OCI-LY7 (cell line): ENCODE data around the gene CRYGN. TPM values are rescaled to one million over a fixed set of nuclear protein-coding genes. Genes with fewer than 3 reads are reported as not detected.

Experiments
- BruUV-seq: library from RNA; stranded (reverse); fragments of 400-500 nt; replicated peaks from 2 replicates; lab custom pipeline; 2021; lab: Mats Ljungman, UMichigan
- CTCF ChIA-PET: fragments of 300-600 bp; sonication (Branson Sonifier 250); formaldehyde crosslinking; loops from one replicate; lab custom pipeline; 2022; ENCODE audit warnings: antibody characterized with exemption; ENCODE audit not compliant: unreplicated experiment; lab: Charles Lee
- POLR2A ChIA-PET: fragments of 300-600 bp; sonication (Branson Sonifier 250); formaldehyde crosslinking; loops from one replicate; lab custom pipeline; 2022; ENCODE audit warnings: antibody characterized with exemption; lab: Charles Lee
- DNase-seq: peaks from one replicate; pipeline ENCODE4 v3.0.0-alpha.2; 2015; ENCODE audit warnings: low spot score
- H2AFZ ChIP-seq: fragments of 200-600 bp; sonication (generic), shearing (Covaris generic); 2 replicates; pipeline ENCODE4 v1.6.1; 2014; ENCODE audit warnings: mild to moderate bottlenecking, antibody characterized with exemption, low read length, moderate library complexity
- H3K27ac ChIP-seq: fragments of 200-600 bp; sonication (generic); 2 replicates; pipeline ENCODE4 v1.5.1; 2014; ENCODE audit warnings: mixed run types, low read depth, mild to moderate bottlenecking, moderate library complexity, low read length, inconsistent platforms; ENCODE audit not compliant: poor library complexity, severe bottlenecking
- H3K36me3 ChIP-seq: fragments of 200-600 bp; sonication (generic); 2 replicates; pipeline ENCODE4 v1.6.1; 2014; ENCODE audit warnings: mild to moderate bottlenecking, antibody characterized with exemption, low read length, moderate library complexity, mixed read lengths; ENCODE audit not compliant: insufficient read depth
- H3K4me1 ChIP-seq: fragments of 200-600 bp; sonication (generic); 2 replicates; pipeline ENCODE4 v1.5.1; 2014; ENCODE audit warnings: mild to moderate bottlenecking, low read length; ENCODE audit not compliant: insufficient read depth, poor library complexity, severe bottlenecking
- H3K4me2 ChIP-seq: fragments of 200-600 bp; sonication (generic); 2 replicates; pipeline ENCODE4 v1.6.1; 2014; ENCODE audit warnings: mild to moderate bottlenecking, low read length
- H3K4me3 ChIP-seq: fragments of 200-600 bp; sonication (generic); 2 replicates; pipeline ENCODE4 v1.5.1; 2014; ENCODE audit warnings: mild to moderate bottlenecking, low read depth, low read length; ENCODE audit not compliant: poor library complexity, severe bottlenecking
- H3K79me2 ChIP-seq: fragments of 200-600 bp; sonication (generic); 2 replicates; pipeline ENCODE4 v1.6.1; 2016; ENCODE audit warnings: low read depth, mild to moderate bottlenecking, low read length, moderate library complexity, mixed read lengths; ENCODE audit not compliant: insufficient read depth
- H3K9me2 ChIP-seq: fragments of 200-600 bp; sonication (generic); 2 replicates; pipeline ENCODE4 v1.6.1; 2016; ENCODE audit warnings: mild to moderate bottlenecking, low read length, mixed read lengths; ENCODE audit not compliant: insufficient read depth
- H3K9me3 ChIP-seq: fragments of 200-600 bp; sonication (generic); 2 replicates; pipeline ENCODE4 v1.6.1; 2014; ENCODE audit warnings: mild to moderate bottlenecking, mixed run types, low read length, mixed read lengths
- H4K20me1 ChIP-seq: fragments of 200-600 bp; sonication (generic); 2 replicates; pipeline ENCODE4 v1.6.1; 2014; ENCODE audit warnings: mild to moderate bottlenecking, antibody characterized with exemption, low read length, moderate library complexity, mixed read lengths; ENCODE audit not compliant: insufficient read depth
- EZH2phosphoT487 ChIP-seq: fragments of 200-600 bp; sonication (generic); IDR thresholded peaks from 2 replicates; pipeline ENCODE4 v1.6.1; 2018; ENCODE audit warnings: low read depth, borderline replicate concordance, mild to moderate bottlenecking, mixed run types, antibody characterized with exemption, low read length, moderate library complexity, mixed read lengths
- intact Hi-C: fragments of 100-400 bp; cut with micrococcal nuclease; formaldehyde crosslinking; loops from one replicate; pipeline ENCODE4 v1.10.0; 2022; ENCODE audit not compliant: unreplicated experiment
- total RNA-seq, 2 experiments: library from RNA; depleted of rRNA in 1 of 2; stranded (reverse); fragments of >200 nt in 1 of 2; shearing (Covaris generic) in 1 of 2; gene quantifications; 2 replicates each; pipeline ENCODE4 v1.2.3, GENCODE V29; 2014 to 2022
- TF ChIP-seq, protein P1 (sequence below): fragments of 200-600 bp; sonication (generic); conservative IDR thresholded peaks from 2 replicates; pipeline ENCODE4 v1.5.1; 2014; ENCODE audit warnings: mild to moderate bottlenecking, antibody characterized with exemption, low read length, moderate library complexity, mixed read lengths

Gene CRYGN
- total RNA-seq, 2 experiments from 2014 or later: 0.09 TPM; not detected in 1

DNA sequence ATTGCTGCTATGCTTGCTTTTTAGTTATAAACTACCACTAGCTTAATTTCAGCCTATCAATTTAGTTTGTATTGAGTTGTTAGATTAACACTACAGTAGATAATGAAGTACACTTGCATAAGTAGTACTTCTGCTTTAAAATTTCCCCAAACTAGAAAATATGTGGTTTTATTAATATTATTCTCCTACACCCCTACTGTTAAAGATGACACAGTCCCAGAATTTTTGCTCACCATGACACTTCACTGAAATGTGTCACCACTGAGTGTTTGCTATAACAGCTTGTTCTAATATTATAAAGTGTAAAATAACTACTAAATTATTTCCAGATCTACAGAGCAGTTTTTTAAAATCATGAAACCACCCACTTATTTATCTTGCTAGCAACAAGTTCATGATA is 48.2 kb upstream of the CRYGN start:
- TF ChIP-seq EZH2phosphoT487: no peak
- TF ChIP-seq, protein P1, sequence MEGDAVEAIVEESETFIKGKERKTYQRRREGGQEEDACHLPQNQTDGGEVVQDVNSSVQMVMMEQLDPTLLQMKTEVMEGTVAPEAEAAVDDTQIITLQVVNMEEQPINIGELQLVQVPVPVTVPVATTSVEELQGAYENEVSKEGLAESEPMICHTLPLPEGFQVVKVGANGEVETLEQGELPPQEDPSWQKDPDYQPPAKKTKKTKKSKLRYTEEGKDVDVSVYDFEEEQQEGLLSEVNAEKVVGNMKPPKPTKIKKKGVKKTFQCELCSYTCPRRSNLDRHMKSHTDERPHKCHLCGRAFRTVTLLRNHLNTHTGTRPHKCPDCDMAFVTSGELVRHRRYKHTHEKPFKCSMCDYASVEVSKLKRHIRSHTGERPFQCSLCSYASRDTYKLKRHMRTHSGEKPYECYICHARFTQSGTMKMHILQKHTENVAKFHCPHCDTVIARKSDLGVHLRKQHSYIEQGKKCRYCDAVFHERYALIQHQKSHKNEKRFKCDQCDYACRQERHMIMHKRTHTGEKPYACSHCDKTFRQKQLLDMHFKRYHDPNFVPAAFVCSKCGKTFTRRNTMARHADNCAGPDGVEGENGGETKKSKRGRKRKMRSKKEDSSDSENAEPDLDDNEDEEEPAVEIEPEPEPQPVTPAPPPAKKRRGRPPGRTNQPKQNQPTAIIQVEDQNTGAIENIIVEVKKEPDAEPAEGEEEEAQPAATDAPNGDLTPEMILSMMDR: no peak
- H3K79me2 ChIP-seq: peaks cover 40% of the 10 kb centered on the region
- no TSS peak for BruUV-seq
- H3K4me2 ChIP-seq: no peak overlapping the region
- H4K20me1 ChIP-seq: peaks cover 23% of the 10 kb centered on the region; the same call in 1 of the 2 replicates
- no peaks in the 10 kb centered on the region for H3K9me2 ChIP-seq
- DNase-seq: no peak
- H2AFZ ChIP-seq: no peak overlapping the region
- peaks cover 91% of the 10 kb centered on the region for H3K36me3 ChIP-seq
- ChIA-PET CTCF (no interaction called here), POLR2A (interaction anchor here (0.6 kb wide), 1 partner anchor 606 kb away, joined by 3 read pairs; no protein-coding TSS in a partner anchor)
- H3K4me3 ChIP-seq: no peak overlapping the region
- H3K27ac ChIP-seq: no peak overlapping the region
- intact Hi-C loops: no loop called here
- peaks cover 7% of the 10 kb centered on the region for H3K4me1 ChIP-seq
- H3K9me3 ChIP-seq: no peaks in the 10 kb centered on the region

- Histone ChIP-seq H4K20me1 (peaks cover 23% of the 10 kb centered on the region; the same call in 1 of the 2 replicates), H3K4me3 (no peak overlapping the region), H3K4me2 (no peak overlapping the region), H3K36me3 (peaks cover 99% of the 10 kb centered on the region), H2AFZ (no peak overlapping the region), H3K4me1 (peaks cover 7% of the 10 kb centered on the region), H3K79me2 (peaks cover 32% of the 10 kb centered on the region), H3K27ac (no peak overlapping the region), H3K9me3 (no peaks in the 10 kb centered on the region), H3K9me2 (no peaks in the 10 kb centered on the region)
- no TSS peak for BruUV-seq
- TF ChIP-seq, protein P1: no peak
- no peak for TF ChIP-seq EZH2phosphoT487
- ChIA-PET POLR2A (no interaction called here), CTCF (no interaction called here)
- intact Hi-C loops: no loop called here
- no peak for DNase-seq
Observed at GRCh38 chr7:151487228-151487627, 47.3 kb upstream of the CRYGN start.

- peaks cover 7% of the 10 kb centered on the region for H3K4me1 ChIP-seq
- no TSS peak for BruUV-seq
- no peak overlapping the region for H3K27ac ChIP-seq
- peaks cover 100% of the 10 kb centered on the region for H3K36me3 ChIP-seq
- no peaks in the 10 kb centered on the region for H3K9me3 ChIP-seq
- H3K4me2 ChIP-seq: no peak overlapping the region
- no peak for DNase-seq
- H3K79me2 ChIP-seq: peaks cover 32% of the 10 kb centered on the region; the same call in 1 of the 2 replicates
- no peak overlapping the region for H2AFZ ChIP-seq
- ChIA-PET POLR2A (no interaction called here), CTCF (no interaction called here)
- intact Hi-C loops: no loop called here
- H3K4me3 ChIP-seq: no peak overlapping the region
- no peaks in the 10 kb centered on the region for H3K9me2 ChIP-seq
- TF ChIP-seq, protein P1: no peak
- no peak for TF ChIP-seq EZH2phosphoT487
- peaks cover 25% of the 10 kb centered on the region; the same call in 1 of the 2 replicates for H4K20me1 ChIP-seq
Observed at GRCh38 chr7:151486074-151486473, 46.1 kb upstream of the CRYGN start.
